Neural cell (in vitro differentiated cells): ENCODE measurements around the gene ARMC9.

Experiments
- EZH2 ChIP-seq: fragments of 200-600, 300-800 bp; shearing (Covaris generic), sonication (generic); IDR thresholded peaks from 2 replicates; pipeline ENCODE4 v1.6.1; 2014; ENCODE audit warnings: antibody characterized with exemption, low read length, borderline replicate concordance, mild to moderate bottlenecking; ENCODE audit not compliant: insufficient read depth, poor library complexity, severe bottlenecking
- POLR2AphosphoS5 ChIP-seq: IDR thresholded peaks from 2 replicates; pipeline ENCODE4 v1.6.1; 2012
- RAD21 ChIP-seq: fragments of 450-650 bp; conservative IDR thresholded peaks from 2 replicates; pipeline ENCODE4 v1.6.1; 2014; ENCODE audit warnings: antibody characterized with exemption, mild to moderate bottlenecking, moderate library complexity
- SMC3 ChIP-seq: fragments of 450-650 bp; conservative IDR thresholded peaks from 2 replicates; pipeline ENCODE4 v1.6.1; 2014; ENCODE audit warnings: antibody characterized with exemption, mild to moderate bottlenecking, moderate library complexity; ENCODE audit not compliant: poor library complexity
- TAF1 ChIP-seq: IDR thresholded peaks from 2 replicates; pipeline ENCODE4 v1.6.1; 2012; ENCODE audit warnings: low read depth
- TF ChIP-seq, protein P1 (sequence below): fragments of 450-650 bp; IDR thresholded peaks from 2 replicates; pipeline ENCODE4 v1.5.1; 2014; ENCODE audit warnings: antibody characterized with exemption, mild to moderate bottlenecking, moderate library complexity; ENCODE audit not compliant: poor library complexity, severe bottlenecking

DNA sequence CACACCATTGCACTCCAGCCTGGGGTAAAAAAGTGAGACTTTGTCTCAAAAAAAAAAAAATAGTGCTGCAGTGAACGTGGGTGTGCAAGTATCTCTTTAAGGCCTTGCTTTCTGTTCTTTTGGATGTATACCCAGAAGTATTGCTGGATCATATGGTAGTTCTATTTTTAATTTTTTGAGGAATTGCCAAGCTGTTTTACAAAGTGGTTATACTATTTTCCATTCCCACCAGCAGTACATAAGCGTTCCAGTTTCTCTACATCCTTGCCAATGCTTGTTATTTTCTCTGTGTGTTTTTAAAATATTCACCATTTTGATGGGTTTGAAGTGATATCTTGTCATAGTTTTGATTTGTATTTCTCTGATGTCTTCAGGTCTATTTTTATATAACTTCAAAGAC lies 13.1 kb downstream of the ARMC9 start:
- TF ChIP-seq RAD21 (no peak), SMC3 (no peak), POLR2AphosphoS5 (no peak), EZH2 (no peak), TAF1 (no peak)
- TF ChIP-seq, protein P1, sequence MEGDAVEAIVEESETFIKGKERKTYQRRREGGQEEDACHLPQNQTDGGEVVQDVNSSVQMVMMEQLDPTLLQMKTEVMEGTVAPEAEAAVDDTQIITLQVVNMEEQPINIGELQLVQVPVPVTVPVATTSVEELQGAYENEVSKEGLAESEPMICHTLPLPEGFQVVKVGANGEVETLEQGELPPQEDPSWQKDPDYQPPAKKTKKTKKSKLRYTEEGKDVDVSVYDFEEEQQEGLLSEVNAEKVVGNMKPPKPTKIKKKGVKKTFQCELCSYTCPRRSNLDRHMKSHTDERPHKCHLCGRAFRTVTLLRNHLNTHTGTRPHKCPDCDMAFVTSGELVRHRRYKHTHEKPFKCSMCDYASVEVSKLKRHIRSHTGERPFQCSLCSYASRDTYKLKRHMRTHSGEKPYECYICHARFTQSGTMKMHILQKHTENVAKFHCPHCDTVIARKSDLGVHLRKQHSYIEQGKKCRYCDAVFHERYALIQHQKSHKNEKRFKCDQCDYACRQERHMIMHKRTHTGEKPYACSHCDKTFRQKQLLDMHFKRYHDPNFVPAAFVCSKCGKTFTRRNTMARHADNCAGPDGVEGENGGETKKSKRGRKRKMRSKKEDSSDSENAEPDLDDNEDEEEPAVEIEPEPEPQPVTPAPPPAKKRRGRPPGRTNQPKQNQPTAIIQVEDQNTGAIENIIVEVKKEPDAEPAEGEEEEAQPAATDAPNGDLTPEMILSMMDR: no peak
